DND-41 (cell line): ENCODE measurements around the gene MYH9.

Experiments
- ATAC-seq: fragments of 200-7000 bp; cut with Tn5 transposase; 3 replicates; pipeline ENCODE4 v1.9.1; 2021; ENCODE audit warnings: low read depth; ENCODE audit not compliant: insufficient read depth
- DNase-seq: peaks from one replicate; pipeline ENCODE4 v3.0.0-alpha.2; 2020
- H2AFZ ChIP-seq: 2 replicates; pipeline ENCODE4 v1.6.0; 2012; ENCODE audit warnings: low read depth, low read length
- H3K27ac ChIP-seq: 2 replicates; pipeline ENCODE4 v1.5.1; 2012; ENCODE audit warnings: low read length, inconsistent platforms
- H3K27me3 ChIP-seq: fragments of 200-600 bp; sonication (generic); 2 replicates; pipeline ENCODE4 v1.6.0; 2012; ENCODE audit warnings: low read length, mild to moderate bottlenecking, inconsistent platforms; ENCODE audit not compliant: insufficient read depth, poor library complexity
- H3K36me3 ChIP-seq: 2 replicates; pipeline ENCODE4 v1.5.1; 2012; ENCODE audit warnings: low read length, inconsistent platforms; ENCODE audit not compliant: insufficient read depth
- H3K4me1 ChIP-seq: 2 replicates; pipeline ENCODE4 v1.5.1; 2012; ENCODE audit warnings: mild to moderate bottlenecking, low read length; ENCODE audit not compliant: insufficient read depth
- H3K4me2 ChIP-seq: 2 replicates; pipeline ENCODE4 v1.6.0; 2012; ENCODE audit warnings: mild to moderate bottlenecking, moderate library complexity, low read length, inconsistent platforms; ENCODE audit not compliant: insufficient read depth
- H3K4me3 ChIP-seq, 2 experiments: fragments of 200-600 bp in 1 of 2; shearing (Covaris generic) in 1 of 2; 2 replicates each; pipeline ENCODE4 v1.5.1; 2012 to 2016; ENCODE audit warnings: inconsistent platforms in 2 of 2, low read length in 2 of 2, mild to moderate bottlenecking in 2 of 2, low read depth in 1 of 2, moderate library complexity in 1 of 2
- H3K79me2 ChIP-seq: 2 replicates; pipeline ENCODE4 v1.6.0; 2012; ENCODE audit warnings: low read length, inconsistent platforms; ENCODE audit not compliant: insufficient read depth
- H3K9ac ChIP-seq: 2 replicates; pipeline ENCODE4 v1.6.0; 2012; ENCODE audit warnings: low read depth, mild to moderate bottlenecking, inconsistent platforms, low read length, moderate library complexity
- H3K9me3 ChIP-seq: 2 replicates; pipeline ENCODE4 v1.5.1; 2012; ENCODE audit warnings: low read length, moderate library complexity, mild to moderate bottlenecking, inconsistent platforms; ENCODE audit not compliant: insufficient read depth, severe bottlenecking
- H4K20me1 ChIP-seq: 2 replicates; pipeline ENCODE4 v1.6.0; 2012; ENCODE audit warnings: low read length; ENCODE audit not compliant: insufficient read depth
- EZH2 ChIP-seq: IDR thresholded peaks from 3 replicates; pipeline ENCODE4 v1.6.1; 2012; ENCODE audit warnings: borderline replicate concordance, low read depth, mild to moderate bottlenecking, moderate library complexity, low read length, inconsistent platforms; ENCODE audit not compliant: severe bottlenecking
- TF ChIP-seq, protein P1 (sequence below): IDR thresholded peaks from 2 replicates; pipeline ENCODE4 v1.5.1; 2012; ENCODE audit warnings: borderline replicate concordance, low read length, moderate library complexity, mild to moderate bottlenecking; ENCODE audit not compliant: poor library complexity, severe bottlenecking; ENCODE audit errors: extremely low read depth

The MYH9 gene

DNA sequence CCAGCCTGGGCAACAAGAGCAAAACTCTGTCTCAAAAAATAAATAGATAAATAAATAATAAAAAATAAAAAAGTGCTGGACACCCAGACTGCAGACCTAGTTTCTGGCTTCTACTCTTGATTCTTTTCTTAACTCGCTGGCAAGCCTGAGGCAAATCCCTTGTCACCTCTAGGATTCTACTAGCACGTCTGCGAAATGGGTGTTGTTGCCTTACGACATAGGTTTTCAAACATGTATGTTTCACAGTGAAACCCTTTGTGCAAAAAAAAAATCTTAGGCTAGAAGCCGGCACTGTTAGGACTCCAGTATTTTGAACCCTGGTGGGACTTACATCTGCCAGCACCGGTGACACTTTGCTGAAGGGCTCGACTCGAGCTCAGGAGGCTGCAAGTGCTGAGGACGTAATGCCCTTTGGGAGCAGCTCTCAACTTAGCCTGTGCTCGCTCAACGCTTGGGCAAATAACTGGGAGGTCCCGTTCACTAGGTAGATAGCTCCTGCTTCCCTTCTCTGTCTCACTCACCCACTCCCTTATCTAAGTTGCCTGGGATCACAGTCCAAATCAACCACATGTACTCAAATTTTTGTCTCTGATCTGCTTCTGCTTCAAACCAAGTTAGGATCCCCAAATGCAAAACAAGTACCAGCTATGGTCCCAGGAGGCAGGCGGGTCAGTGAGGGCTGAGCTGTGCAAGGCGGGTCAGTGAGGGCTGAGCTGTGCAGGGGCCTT, 34.7 kb upstream of the MYH9 start:
- DNase-seq (no peak), ATAC-seq (no peak)
- Histone ChIP-seq H4K20me1 (no peaks in the 10 kb centered on the region), H2AFZ (no peak overlapping the region), H3K27me3 (no peaks in the 10 kb centered on the region), H3K36me3 (no peaks in the 10 kb centered on the region), H3K9ac (no peak overlapping the region), H3K4me2 (no peak overlapping the region), H3K4me3 (no peak overlapping the region), H3K4me1 (peaks cover 11% of the 10 kb centered on the region), H3K9me3 (no peaks in the 10 kb centered on the region), H3K27ac (no peak overlapping the region), H3K79me2 (no peaks in the 10 kb centered on the region)
- TF ChIP-seq EZH2, result no peak
- TF ChIP-seq, protein P1, sequence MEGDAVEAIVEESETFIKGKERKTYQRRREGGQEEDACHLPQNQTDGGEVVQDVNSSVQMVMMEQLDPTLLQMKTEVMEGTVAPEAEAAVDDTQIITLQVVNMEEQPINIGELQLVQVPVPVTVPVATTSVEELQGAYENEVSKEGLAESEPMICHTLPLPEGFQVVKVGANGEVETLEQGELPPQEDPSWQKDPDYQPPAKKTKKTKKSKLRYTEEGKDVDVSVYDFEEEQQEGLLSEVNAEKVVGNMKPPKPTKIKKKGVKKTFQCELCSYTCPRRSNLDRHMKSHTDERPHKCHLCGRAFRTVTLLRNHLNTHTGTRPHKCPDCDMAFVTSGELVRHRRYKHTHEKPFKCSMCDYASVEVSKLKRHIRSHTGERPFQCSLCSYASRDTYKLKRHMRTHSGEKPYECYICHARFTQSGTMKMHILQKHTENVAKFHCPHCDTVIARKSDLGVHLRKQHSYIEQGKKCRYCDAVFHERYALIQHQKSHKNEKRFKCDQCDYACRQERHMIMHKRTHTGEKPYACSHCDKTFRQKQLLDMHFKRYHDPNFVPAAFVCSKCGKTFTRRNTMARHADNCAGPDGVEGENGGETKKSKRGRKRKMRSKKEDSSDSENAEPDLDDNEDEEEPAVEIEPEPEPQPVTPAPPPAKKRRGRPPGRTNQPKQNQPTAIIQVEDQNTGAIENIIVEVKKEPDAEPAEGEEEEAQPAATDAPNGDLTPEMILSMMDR, result no peak

DNA sequence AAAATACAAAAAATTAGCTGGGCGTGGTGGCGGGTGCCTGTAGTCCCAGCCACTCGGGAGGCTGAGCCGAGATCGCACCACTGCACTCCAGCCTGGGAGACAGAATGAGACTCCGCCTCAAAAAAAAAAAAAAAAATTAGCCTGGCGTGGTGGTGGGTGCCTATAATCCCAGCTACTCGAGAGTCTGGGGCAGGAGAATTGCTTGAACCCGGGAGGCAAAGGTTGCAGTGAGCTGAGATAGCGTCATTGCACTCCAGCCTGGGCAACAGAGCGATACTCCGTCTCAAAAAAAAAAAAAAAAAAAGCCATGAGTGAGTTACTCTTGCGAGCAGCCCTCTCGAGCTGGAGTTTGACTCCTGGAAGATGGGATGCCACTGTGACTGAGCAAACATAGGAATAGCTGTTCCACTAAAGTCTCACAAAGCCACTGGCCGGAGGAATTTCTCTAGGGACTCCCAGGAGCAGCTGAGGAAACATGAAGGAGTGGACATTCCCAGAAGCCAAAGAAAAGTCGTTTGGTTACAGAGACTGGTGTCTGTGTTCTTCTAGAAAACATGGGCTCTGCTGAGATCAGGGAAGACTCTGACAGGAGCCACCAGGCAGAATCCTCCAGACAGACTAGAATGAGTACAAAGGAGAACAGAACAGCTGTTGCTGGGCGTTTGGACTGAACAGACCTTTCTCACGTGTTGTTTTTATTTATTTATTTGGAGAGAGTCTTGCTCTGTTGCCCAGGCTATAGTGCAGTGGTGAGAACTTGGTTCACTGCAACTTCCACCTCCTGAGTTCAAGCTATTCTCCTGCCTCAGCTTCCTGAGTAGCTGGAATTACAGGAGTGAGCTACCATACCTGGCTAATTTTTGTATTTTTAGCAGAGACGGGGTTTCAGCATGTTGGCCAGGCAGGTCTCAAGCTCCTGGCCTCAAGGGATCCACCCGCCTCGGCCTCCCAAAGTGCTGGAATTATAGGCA, 32.4 kb upstream of the MYH9 start:
- Histone ChIP-seq H3K27me3 (no peaks in the 10 kb centered on the region), H3K9ac (no peak overlapping the region), H4K20me1 (no peaks in the 10 kb centered on the region), H3K4me3 (no peak overlapping the region), H3K27ac (no peak overlapping the region), H2AFZ (no peak overlapping the region), H3K36me3 (no peaks in the 10 kb centered on the region), H3K4me2 (no peak overlapping the region), H3K4me1 (peaks cover 11% of the 10 kb centered on the region), H3K79me2 (no peaks in the 10 kb centered on the region), H3K9me3 (no peaks in the 10 kb centered on the region)
- ATAC-seq, result no peak
- DNase-seq, result no peak
- TF ChIP-seq, protein P1, result no peak
- no peak for TF ChIP-seq EZH2

DNA sequence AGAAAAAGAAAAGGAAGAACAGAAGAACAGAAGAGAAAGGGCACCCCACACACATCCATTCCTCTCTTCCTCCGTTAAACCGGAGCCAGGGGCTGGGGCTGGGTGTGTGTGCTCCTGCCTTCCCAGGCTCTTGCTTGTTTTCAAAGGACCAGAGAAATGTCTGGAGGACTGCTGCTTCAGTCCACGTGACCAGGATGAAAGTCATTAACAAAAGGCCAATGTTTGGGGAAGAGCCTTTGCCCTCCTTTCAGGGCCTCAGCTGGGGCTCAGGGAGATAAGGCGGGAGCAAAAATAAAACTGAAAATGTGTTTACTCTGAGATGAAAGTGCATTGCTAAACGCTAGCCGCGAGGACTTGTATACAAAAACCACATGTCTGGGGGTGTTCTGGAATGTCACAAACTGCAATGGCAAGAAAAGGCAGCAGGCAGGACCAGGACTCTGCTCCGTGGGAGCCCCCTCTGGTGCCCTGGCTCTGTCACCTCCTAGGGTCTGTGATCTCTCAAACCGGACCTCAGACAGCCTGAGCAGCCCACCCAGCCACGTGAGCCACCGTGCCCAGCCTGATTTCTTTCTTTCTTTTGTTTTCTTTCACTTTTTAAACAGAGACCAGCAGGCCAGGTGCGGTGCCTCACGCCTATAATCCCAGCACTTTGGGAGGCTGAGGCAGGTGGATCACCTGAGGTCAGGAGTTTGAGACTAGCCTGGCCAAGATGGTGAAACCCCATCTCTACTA, 31.6 kb upstream of the MYH9 start:
- H3K9ac ChIP-seq, result peak overlapping the region; percentile 26; the same call in 1 of the 2 replicates
- TF ChIP-seq, protein P1, result no peak
- no peak for TF ChIP-seq EZH2
- no peaks in the 10 kb centered on the region for H3K27me3 ChIP-seq
- peak overlapping the region; percentile 53 for H3K4me2 ChIP-seq
- DNase-seq (peak; percentile 35), ATAC-seq (peak; percentile 71)
- H4K20me1 ChIP-seq, result no peaks in the 10 kb centered on the region
- H3K9me3 ChIP-seq, result no peaks in the 10 kb centered on the region
- peak overlapping the region in 1 of 2 experiments; percentile 12; a peak in 1 of 4 replicates for H3K4me3 ChIP-seq
- H3K79me2 ChIP-seq, result no peaks in the 10 kb centered on the region
- no peaks in the 10 kb centered on the region for H3K36me3 ChIP-seq
- H3K27ac ChIP-seq, result 0 out of 2 replicates have a peak overlapping the region, but pooled peaks have one; percentile 31
- peak overlapping the region; percentile 61 for H2AFZ ChIP-seq
- peaks cover 11% of the 10 kb centered on the region for H3K4me1 ChIP-seq
